Stimulated activated naive CD8-positive, alpha-beta T cell treated with anti-CD3 and anti-CD28 coated beads, Interleukin-15, Interleukin-2, amounts not matched to agents 100 U/mL and 50 U/mL, for 24 hours (primary cell): ENCODE data around the gene SHROOM1.
"Not testable (repeated sequence)": the region's sequence is repeated elsewhere in the genome, so short reads cannot be mapped to it uniquely, and the experiment has no call there.

Source experiments
- ATAC-seq: fragments of 150-1000 bp; cut with Tn5 transposase; one replicate; pipeline ENCODE4 v1.10.0; 2021
- DNase-seq: peaks from one replicate; pipeline ENCODE4 v3.0.0; 2021

Gene SHROOM1

GRCh38 chr5:132830436-132831094 lies at the start of gene SHROOM1:
SHROOM1 (minus strand) TSS chr5:132830647; CDS start chr5:132826140, 4,507 bp downstream.
- ATAC-seq (peak; percentile 34), DNase-seq (peak; percentile 51)

DNA sequence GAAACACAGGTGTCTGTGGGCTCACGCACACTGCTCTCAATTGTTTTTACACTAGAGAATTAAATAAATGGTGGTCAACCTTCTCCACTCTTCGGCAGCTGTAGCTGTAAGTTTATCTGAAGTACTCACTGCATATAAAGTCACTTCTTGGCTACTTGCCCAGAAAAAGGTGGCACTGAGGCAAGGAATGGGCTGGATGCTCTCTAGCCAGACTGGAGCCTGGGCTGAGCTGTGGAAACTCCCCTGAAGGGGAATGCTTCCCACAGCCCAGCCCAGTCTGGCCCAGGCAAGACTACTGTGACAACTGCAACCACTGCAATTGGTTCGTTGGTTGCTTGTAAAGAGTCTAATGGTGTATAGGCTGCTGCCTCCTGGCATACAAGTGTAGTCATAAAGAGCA lies 47.5 kb upstream of the SHROOM1 start:
- no peak for ATAC-seq

DNA sequence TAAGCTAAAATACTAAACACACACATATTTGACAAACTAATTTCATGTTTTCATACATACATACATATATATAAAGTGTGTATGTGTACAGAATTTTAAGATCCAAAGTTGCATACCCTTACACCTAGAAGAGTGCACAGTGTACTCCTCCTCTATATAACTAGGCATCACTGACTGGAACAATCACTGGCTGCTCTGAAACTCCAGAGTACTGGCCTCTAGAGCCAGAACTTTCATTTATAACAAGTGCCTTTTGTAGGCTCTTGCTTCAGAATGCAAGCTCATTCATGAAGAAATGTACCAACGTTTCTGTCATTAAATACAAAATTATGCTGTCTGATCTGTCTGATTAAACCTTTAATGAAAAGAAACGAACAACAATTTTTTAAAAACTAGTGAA lies 47.0 kb upstream of the SHROOM1 start:
- ATAC-seq (no peak), DNase-seq (no peak)

More for the DNA sequence above, 47.5 kb upstream of the SHROOM1 start:
- no peak for DNase-seq

DNA sequence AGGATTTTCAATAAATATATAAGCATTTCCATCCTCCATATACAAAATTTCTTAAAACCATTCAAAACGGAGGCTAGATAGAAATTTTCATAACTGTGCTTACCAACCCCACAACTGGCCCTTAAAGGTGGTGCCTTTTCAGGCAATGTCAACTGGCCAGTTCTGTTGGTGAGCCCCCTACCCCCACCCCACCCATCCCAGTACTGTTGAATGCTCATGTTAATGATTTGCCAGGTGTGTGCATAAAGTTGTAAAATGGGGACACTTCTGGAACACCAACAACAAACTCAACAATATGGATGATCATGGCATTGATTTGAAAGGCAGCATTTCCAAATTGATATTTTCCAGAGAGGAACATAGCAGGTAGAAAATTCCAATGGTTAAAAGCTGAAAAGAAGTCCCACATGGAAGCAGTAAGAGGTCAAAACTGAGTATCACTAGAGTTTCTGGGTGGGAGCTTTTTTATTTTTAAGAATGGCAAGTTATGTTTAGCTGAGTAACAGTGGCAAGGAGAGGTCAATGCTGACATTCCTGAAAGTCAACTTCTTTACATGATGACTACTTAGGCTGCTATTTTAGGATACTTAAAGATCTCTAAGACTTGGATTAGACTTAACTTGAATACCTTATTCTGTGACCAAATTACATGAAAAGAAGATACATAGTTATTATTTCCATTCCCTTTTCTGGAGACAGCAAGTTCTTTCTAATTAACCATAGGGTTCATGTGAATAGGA lies 45.7 kb upstream of the SHROOM1 start:
- no peak for ATAC-seq
- DNase-seq, result no peak

GRCh38 chr5:132873930-132874271 lies 43.5 kb upstream of the SHROOM1 start:
- ATAC-seq (no peak), DNase-seq (no peak)

- DNase-seq (no peak), ATAC-seq (no peak)
Observed at GRCh38 chr5:132873119-132873929, 42.9 kb upstream of the SHROOM1 start, which contains the start of gene LEAP2. LEAP2 (plus strand) TSS chr5:132873668; CDS start chr5:132873695, 27 bp downstream.

- no peak for DNase-seq
- ATAC-seq, result no peak
Observed at GRCh38 chr5:132872788-132873118, 42.3 kb upstream of the SHROOM1 start.

DNA sequence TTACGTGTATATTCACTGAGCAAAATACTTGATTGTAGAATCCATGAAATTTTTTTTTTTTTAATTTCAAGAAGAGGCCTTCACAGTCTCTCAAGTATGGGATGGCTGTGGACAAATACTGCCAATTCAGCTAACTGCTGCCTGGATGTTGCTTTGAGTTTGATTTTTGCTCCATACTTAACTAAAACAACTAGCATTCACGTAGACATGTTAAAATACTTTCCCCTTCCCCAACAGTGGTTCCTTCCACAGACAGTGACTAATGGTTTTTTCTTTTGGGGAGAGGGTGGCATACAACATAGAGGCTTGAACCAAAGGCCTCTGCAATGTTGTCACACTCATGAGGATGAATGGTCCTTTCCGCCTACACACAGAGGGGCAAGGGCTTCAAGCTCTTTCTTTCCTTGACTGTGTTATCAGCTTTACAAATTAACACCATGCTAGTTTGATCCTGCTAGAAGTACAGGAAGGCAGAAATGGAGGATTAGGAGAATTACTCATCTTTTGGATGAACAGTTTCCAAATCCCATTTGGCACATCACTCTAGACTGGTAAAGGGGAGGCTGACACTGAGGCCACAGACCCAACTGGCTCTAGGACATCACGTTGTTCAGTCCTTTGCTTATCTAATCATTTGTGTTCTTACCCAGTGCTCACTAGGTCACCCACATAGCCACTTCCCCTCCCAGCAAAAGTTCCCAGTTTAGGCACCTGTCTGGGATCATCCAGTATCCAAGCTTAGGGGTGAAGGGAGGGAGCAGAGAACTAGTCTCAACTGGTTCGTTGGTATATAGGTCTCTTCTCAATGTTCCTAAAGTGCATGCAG lies 41.2 kb upstream of the SHROOM1 start:
- ATAC-seq (no peak), DNase-seq (no peak)

DNA sequence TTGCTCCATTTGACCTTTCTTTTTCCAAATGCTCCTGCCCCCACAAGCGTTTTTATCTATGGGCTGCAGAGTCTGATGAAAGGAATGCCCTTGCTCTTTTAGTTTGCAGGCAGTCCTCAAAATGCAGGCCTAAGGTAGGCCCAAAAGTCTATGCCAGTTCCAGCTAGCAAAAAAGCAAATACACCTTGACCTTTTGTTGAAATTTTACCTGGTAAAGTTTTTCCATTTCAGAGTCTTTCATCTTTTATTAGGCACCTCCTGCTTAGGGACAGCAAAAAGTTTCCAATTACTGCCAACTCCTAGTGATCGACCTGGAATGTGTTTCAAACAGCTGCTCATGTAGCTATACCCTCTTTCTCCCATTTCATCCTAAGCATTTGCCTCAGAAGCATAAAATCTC lies 40.4 kb upstream of the SHROOM1 start:
- ATAC-seq, result no peak
- no peak for DNase-seq

GRCh38 chr5:132868754-132869153 lies 38.3 kb upstream of the SHROOM1 start:
- ATAC-seq (no peak), DNase-seq (no peak)

- no peak for ATAC-seq
- DNase-seq, result no peak
Observed at GRCh38 chr5:132867046-132867451, 36.6 kb upstream of the SHROOM1 start.

DNA sequence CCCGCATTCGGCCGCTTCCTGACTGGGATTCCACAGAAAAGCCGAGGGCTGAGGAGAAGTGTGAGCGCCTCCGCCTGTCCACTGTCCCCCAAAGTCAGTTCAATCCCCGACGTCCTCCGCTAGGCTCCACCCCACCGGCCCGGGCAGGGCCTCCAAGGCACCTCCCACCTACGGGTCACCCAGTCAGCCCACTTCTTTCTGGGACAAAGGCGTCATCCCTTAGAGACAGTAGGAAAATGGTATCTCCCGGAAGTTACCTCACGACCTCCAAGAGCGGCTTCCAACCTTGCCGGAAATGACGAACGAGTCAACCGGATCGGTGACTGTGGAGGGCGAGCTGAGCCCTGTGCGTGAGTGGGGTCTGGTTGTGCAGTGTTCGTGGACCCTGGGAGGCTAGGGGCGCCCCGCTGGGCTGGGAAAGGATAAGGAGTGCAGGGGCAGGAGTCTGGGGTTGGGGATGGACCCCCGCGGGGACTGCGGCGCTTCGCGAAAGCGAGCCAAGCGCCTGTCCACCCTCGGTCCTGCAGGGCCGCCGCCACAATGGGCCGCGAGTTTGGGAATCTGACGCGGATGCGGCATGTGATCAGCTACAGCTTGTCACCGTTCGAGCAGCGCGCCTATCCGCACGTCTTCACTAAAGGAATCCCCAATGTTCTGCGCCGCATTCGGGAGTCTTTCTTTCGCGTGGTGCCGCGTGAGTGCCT lies 36.0 kb upstream of the SHROOM1 start, which contains the start of the genes GDF9 and UQCRQ:
GDF9 (minus strand) TSS at position 128 of the 704 bp plus-strand sequence. CDS start 1,936 bp downstream, outside the sequence.
UQCRQ (plus strand) TSS at position 301 of the 704 bp plus-strand sequence; CDS start at position 541, 240 bp downstream.
- DNase-seq (peak; percentile 91), ATAC-seq (peak; percentile 100)

- DNase-seq (no peak), ATAC-seq (peak; percentile 35)
Observed at GRCh38 chr5:132865668-132866341, 35.4 kb upstream of the SHROOM1 start.

GRCh38 chr5:132860742-132861141 lies 30.3 kb upstream of the SHROOM1 start:
- DNase-seq (no peak), ATAC-seq (no peak)

DNA sequence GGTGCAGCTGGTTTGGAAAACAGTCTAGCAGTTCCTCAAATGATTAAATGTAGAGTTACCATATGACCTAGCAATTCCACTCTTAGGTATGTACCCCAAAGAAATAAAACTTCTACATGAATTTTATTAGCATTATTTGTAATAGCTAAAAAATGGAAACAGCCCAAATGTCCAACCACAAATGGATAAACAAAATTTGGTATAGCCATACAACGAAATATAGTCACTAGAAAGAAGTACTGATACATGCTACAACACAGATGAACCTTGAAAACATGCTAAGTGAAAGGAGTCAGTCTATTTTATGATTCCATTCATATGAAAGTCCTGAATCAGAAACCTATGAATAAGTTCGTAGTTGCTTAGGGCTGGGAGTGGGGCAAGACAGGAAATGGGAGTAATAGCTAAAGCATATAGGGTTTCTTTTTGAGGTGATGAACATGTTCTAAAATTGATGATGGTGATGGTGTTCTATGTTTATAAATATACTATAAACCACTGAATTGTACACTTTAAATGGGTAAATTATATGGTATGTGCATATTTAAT lies 29.5 kb upstream of the SHROOM1 start:
- no peak for DNase-seq
- no peak for ATAC-seq

GRCh38 chr5:132856011-132856410 lies 25.6 kb upstream of the SHROOM1 start:
- ATAC-seq, result no peak
- DNase-seq, result no peak

DNA sequence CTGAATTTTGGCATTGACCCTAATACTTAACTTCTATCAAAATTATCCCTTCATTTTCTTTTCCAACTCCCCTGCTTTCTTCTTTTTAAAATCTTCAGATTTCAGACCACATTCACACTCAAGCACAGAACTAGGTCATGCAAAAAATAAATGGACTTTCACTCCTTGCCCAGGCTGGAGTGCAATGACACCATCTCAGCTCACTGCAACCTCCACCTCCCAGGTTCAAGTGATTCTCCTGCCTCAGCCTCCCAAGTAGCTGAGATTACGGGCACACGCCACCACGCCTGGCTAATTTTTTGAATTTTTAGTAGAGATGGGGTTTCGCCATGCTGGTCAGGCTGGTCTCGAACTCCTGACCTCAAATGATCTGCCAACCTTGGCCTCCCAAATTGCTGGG lies 24.5 kb upstream of the SHROOM1 start:
- not testable (repeated sequence) for ATAC-seq, DNase-seq

DNA sequence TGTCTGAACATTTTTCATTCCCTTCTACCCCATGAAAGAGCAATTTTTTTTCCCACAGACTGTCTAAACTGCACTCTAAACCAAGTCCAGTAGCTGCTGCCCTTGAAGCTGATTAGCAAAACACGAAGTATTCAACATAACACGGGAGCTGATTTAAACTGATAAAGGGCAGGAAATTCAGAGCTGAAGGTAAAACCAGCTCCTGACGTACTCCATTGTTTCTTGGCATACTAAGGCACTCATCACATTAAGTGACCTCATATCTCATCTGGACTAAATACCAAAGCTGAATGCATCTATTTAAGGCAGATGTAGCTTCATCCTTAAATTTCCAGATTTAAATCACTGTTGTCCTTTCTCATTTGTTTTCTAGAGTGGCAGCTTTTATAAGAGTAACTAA lies 23.9 kb upstream of the SHROOM1 start:
- DNase-seq (no peak), ATAC-seq (no peak)

GRCh38 chr5:132853790-132854189 lies 23.3 kb upstream of the SHROOM1 start:
- ATAC-seq (no peak), DNase-seq (no peak)

- ATAC-seq (no peak), DNase-seq (no peak)
Observed at GRCh38 chr5:132853323-132853722, 22.9 kb upstream of the SHROOM1 start.
